ENCODE results near the gene KRT1. TPM values are rescaled to one million over a fixed set of nuclear protein-coding genes. Genes with fewer than 3 reads are reported as not detected.

KRT1 gene
- total and polyA plus RNA-seq, 2 donors (not counting 1 experiment from before 2014, with no cell fraction given) = not detected

DNA sequence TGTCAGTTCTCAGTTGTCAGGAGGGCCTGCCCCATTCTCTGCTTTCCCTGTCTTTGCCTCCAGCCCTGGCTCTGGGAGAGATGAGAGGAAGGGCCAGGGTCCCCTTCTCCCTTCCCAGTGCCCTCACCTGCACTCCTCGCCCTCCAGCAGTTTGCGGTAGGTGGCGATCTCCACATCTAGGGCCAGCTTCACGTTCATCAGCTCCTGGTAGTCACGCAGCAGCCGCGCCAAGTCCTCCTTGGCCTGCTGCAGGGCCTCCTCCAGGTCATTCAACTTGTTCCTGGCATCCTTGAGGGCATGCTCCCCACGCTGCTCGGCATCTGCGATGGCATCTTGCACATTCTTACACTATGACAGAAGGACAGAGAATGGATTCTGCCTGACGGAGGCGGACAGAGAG lies 33.6 kb downstream of the KRT1 start:
- Histone ChIP-seq H3K36me3 (ENCODE audit: control insufficient read depth, insufficient read depth, low read length) (no peaks in the 10 kb centered on the region), H3K4me2 (ENCODE audit: extremely low read depth, insufficient read depth, low read length) (no peak overlapping the region), H3K4me3 (replicated peaks in 1 of 4; ENCODE audit: control extremely low read depth in 1 of 4, insufficient read depth in 1 of 4, low read depth in 3 of 4, low read length in 4 of 4) (no peak overlapping the region), H4K20me1 (ENCODE audit: control insufficient read depth, extremely low read depth, insufficient read depth, low read length) (no peaks in the 10 kb centered on the region), H3K4me1 (ENCODE audit: control insufficient read depth, extremely low read depth, insufficient read depth, low read length) (no peaks in the 10 kb centered on the region), H3K9ac (ENCODE audit: insufficient read depth, low read length) (no peak overlapping the region), H3K79me2 (ENCODE audit: control insufficient read depth, insufficient read depth, low read length) (no peaks in the 10 kb centered on the region), H3K27ac (ENCODE audit: insufficient read depth, low read length) (no peak overlapping the region), H3K27me3 (ENCODE audit: control insufficient read depth, insufficient read depth, low read length) (peaks cover 3% of the 10 kb centered on the region), H3K9me3 (ENCODE audit: control insufficient read depth, insufficient read depth, low read depth, low read length) (no peaks in the 10 kb centered on the region), H2AFZ (ENCODE audit: low read length) (no peak overlapping the region)
- no peak for DNase-seq (ENCODE audit: low read depth in 2 of 2)
- TF ChIP-seq EZH2 (IDR thresholded peaks at IDR 0.05; ENCODE audit: low read length, missing control alignments) = no peak
- TF ChIP-seq, protein P1, sequence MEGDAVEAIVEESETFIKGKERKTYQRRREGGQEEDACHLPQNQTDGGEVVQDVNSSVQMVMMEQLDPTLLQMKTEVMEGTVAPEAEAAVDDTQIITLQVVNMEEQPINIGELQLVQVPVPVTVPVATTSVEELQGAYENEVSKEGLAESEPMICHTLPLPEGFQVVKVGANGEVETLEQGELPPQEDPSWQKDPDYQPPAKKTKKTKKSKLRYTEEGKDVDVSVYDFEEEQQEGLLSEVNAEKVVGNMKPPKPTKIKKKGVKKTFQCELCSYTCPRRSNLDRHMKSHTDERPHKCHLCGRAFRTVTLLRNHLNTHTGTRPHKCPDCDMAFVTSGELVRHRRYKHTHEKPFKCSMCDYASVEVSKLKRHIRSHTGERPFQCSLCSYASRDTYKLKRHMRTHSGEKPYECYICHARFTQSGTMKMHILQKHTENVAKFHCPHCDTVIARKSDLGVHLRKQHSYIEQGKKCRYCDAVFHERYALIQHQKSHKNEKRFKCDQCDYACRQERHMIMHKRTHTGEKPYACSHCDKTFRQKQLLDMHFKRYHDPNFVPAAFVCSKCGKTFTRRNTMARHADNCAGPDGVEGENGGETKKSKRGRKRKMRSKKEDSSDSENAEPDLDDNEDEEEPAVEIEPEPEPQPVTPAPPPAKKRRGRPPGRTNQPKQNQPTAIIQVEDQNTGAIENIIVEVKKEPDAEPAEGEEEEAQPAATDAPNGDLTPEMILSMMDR (conservative IDR thresholded peaks at IDR 0.05 in 1 of 2, IDR thresholded peaks at IDR 0.05 in 1 of 2; ENCODE audit: low read depth in 1 of 2, low read length in 2 of 2) = no peak

DNA sequence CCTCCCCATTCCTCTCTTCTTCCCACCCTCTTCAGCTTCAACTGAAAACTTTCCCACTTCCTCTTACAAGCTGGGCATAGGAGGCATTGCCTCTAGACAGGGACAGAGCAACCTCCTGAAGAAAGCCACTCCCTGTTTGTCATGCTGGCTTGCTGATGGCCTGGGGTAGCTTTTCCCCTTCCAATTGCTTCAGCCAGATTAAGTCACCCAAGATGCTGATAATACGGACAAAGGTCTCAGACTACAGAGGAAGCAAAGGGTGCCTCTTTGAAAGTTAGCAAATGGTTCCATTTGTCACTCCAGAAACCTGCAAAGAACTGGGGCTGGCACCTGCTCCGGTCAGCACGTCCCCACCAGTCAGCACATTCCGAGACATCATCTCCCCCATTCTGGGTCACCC lies 34.2 kb downstream of the KRT1 start:
- no peak for DNase-seq (ENCODE audit: low read depth in 2 of 2)
- no peaks in the 10 kb centered on the region for H3K4me1 ChIP-seq (ENCODE audit: control insufficient read depth, extremely low read depth, insufficient read depth, low read length)
- no peaks in the 10 kb centered on the region for H3K79me2 ChIP-seq (ENCODE audit: control insufficient read depth, insufficient read depth, low read length)
- no peak overlapping the region for H3K27ac ChIP-seq (ENCODE audit: insufficient read depth, low read length)
- H4K20me1 ChIP-seq (ENCODE audit: control insufficient read depth, extremely low read depth, insufficient read depth, low read length) = no peaks in the 10 kb centered on the region
- H3K9ac ChIP-seq (ENCODE audit: insufficient read depth, low read length) = no peak overlapping the region
- H3K4me2 ChIP-seq (ENCODE audit: extremely low read depth, insufficient read depth, low read length) = no peak overlapping the region
- H3K9me3 ChIP-seq (ENCODE audit: control insufficient read depth, insufficient read depth, low read depth, low read length) = no peaks in the 10 kb centered on the region
- H3K27me3 ChIP-seq (ENCODE audit: control insufficient read depth, insufficient read depth, low read length) = peaks cover 3% of the 10 kb centered on the region
- H3K4me3 ChIP-seq (replicated peaks in 1 of 4; ENCODE audit: control extremely low read depth in 1 of 4, insufficient read depth in 1 of 4, low read depth in 3 of 4, low read length in 4 of 4) = no peak overlapping the region
- H3K36me3 ChIP-seq (ENCODE audit: control insufficient read depth, insufficient read depth, low read length) = no peaks in the 10 kb centered on the region
- TF ChIP-seq, protein P1 (conservative IDR thresholded peaks at IDR 0.05 in 1 of 2, IDR thresholded peaks at IDR 0.05 in 1 of 2; ENCODE audit: low read depth in 1 of 2, low read length in 2 of 2) = no peak
- no peak for TF ChIP-seq EZH2 (IDR thresholded peaks at IDR 0.05; ENCODE audit: low read length, missing control alignments)
- H2AFZ ChIP-seq (ENCODE audit: low read length) = no peak overlapping the region

DNA sequence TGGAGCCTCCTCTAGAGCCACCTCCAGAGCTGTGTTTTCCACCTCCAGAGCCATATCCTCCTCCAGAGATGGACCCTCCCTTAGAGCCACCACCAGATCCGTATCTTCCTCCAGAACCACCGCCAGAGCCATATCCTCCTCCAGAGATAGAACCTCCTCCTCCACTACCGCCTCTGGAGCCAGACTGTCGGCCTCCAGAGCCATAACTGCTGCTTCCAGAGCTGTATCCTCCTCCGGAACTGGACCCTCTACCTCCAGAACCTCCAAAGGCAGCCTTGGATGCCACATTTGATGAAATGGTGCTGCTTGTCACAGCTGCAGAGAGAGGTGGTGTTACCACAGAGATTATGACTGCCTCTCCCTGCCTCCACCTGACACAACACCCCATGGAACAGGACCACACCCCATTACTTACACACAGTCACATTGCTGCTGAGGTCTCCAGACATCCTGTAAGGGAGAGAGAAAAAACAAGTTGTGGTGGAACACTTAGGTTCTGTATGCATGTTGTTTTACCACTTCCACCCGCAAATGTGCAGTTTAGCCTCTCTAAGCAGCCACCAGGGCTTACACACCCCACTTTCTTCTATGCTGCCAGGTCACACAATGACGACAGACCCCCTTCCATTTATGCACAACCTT lies 35.0 kb downstream of the KRT1 start:
- Histone ChIP-seq H3K36me3 (ENCODE audit: control insufficient read depth, insufficient read depth, low read length) (no peaks in the 10 kb centered on the region), H3K27ac (ENCODE audit: insufficient read depth, low read length) (no peak overlapping the region)

More for the DNA sequence above, 35.0 kb downstream of the KRT1 start:
- Histone ChIP-seq H3K4me1 (ENCODE audit: control insufficient read depth, extremely low read depth, insufficient read depth, low read length) (no peaks in the 10 kb centered on the region), H3K9ac (ENCODE audit: insufficient read depth, low read length) (no peak overlapping the region), H3K27me3 (ENCODE audit: control insufficient read depth, insufficient read depth, low read length) (peaks cover 3% of the 10 kb centered on the region), H3K79me2 (ENCODE audit: control insufficient read depth, insufficient read depth, low read length) (no peaks in the 10 kb centered on the region), H3K4me3 (replicated peaks in 1 of 4; ENCODE audit: control extremely low read depth in 1 of 4, insufficient read depth in 1 of 4, low read depth in 3 of 4, low read length in 4 of 4) (no peak overlapping the region), H3K9me3 (ENCODE audit: control insufficient read depth, insufficient read depth, low read depth, low read length) (no peaks in the 10 kb centered on the region), H2AFZ (ENCODE audit: low read length) (no peak overlapping the region), H4K20me1 (ENCODE audit: control insufficient read depth, extremely low read depth, insufficient read depth, low read length) (no peaks in the 10 kb centered on the region), H3K4me2 (ENCODE audit: extremely low read depth, insufficient read depth, low read length) (no peak overlapping the region)
- no peak for TF ChIP-seq EZH2 (IDR thresholded peaks at IDR 0.05; ENCODE audit: low read length, missing control alignments)
- TF ChIP-seq, protein P1 (conservative IDR thresholded peaks at IDR 0.05 in 1 of 2, IDR thresholded peaks at IDR 0.05 in 1 of 2; ENCODE audit: low read depth in 1 of 2, low read length in 2 of 2) = no peak
- DNase-seq (ENCODE audit: low read depth in 2 of 2) = no peak

All from fibroblast of lung (primary cell).